GM13977 (cell line): ENCODE data around the gene PYGL.

Experiments
- DNase-seq: peaks from one replicate; pipeline ENCODE4 v3.0.0; 2012; ENCODE audit warnings: low spot score
- in situ Hi-C: fragments of 300-500 bp; cut with MboI; formaldehyde crosslinking; loops from one replicate; pipeline ENCODE4 v1.12.0; 2022; ENCODE audit warnings: low sequenced_read_pairs, low pct_unique_long_range_greater_than_20kb, mixed read lengths, inconsistent platforms; ENCODE audit not compliant: unreplicated experiment
- TF ChIP-seq, protein P1 (sequence below): IDR thresholded peaks from 2 replicates; pipeline ENCODE4 v1.5.1; 2012; ENCODE audit warnings: mild to moderate bottlenecking, control low read depth; ENCODE audit not compliant: insufficient read depth; ENCODE audit errors: extremely low read depth, missing control alignments

Gene PYGL

DNA sequence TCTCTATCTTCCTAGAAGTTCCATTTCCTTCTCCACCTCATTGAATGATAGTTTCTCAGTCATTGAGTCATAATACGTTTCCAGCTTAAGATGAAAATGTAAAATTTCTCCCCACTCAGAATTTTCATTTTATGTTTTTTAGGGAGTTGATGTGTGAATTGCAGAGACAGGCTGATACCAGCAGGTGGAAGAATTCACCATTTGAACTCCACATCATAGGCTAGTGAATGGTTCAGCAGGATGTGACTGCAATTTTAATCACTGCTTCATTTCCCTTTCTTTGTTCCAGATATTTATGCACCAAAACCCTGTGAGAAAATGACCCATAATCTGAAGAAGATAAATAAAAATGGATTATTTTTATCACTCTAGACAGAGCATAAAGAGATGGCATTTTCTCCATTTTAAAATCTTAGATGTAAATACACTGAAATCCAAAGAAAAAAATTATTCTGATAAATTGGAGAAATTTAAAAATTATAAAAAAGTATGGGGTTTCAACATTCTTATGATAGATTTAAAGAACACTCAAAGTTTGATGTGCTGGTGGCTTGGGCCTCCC, 10.6 kb upstream of the PYGL start:
- in situ Hi-C loops, result no loop called here
- TF ChIP-seq, protein P1, sequence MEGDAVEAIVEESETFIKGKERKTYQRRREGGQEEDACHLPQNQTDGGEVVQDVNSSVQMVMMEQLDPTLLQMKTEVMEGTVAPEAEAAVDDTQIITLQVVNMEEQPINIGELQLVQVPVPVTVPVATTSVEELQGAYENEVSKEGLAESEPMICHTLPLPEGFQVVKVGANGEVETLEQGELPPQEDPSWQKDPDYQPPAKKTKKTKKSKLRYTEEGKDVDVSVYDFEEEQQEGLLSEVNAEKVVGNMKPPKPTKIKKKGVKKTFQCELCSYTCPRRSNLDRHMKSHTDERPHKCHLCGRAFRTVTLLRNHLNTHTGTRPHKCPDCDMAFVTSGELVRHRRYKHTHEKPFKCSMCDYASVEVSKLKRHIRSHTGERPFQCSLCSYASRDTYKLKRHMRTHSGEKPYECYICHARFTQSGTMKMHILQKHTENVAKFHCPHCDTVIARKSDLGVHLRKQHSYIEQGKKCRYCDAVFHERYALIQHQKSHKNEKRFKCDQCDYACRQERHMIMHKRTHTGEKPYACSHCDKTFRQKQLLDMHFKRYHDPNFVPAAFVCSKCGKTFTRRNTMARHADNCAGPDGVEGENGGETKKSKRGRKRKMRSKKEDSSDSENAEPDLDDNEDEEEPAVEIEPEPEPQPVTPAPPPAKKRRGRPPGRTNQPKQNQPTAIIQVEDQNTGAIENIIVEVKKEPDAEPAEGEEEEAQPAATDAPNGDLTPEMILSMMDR, result peak; percentile 45
- DNase-seq, result peak; percentile 71

DNA sequence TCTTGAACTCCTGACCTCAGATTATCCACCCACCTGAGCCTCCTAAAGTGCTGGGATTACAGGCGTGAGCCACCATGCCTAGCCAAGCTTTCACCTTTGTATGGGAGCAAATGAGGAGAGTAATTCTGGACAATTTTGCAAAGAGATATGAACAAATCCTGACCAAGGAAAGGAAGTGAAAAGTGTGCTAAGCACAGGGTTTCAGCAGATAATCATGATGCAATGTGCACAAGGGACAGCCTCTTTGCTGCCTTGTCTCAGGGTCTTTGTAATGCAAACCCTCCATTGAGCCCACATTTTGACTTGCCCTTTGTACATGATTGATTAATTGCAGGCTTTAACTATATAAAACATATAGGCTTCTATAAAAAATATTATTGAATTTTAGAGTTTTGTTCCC, 9.2 kb upstream of the PYGL start:
- DNase-seq, result no peak
- TF ChIP-seq, protein P1, result no peak
- in situ Hi-C loops, result no loop called here

DNA sequence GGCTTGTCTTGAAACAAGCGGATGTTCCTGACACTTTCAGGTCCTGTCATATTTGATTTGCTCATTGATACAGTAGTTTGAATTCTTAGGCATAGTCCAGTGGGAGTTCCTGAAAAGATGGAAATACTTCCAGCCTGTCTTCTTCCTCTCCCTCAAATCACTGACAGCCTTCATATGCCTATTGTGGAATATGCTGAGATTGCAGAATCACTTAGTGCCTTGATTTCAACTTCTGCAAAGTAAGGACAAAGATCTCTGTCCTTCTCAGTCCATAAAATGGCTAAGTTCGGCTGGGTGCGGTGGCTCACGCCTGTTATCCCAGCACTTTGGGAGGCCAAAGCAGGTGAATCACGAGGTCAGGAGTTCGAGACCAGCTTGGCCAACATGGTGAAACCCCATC, 6.7 kb upstream of the PYGL start:
- in situ Hi-C loops, result no loop called here
- TF ChIP-seq, protein P1, result no peak
- no peak for DNase-seq

DNA sequence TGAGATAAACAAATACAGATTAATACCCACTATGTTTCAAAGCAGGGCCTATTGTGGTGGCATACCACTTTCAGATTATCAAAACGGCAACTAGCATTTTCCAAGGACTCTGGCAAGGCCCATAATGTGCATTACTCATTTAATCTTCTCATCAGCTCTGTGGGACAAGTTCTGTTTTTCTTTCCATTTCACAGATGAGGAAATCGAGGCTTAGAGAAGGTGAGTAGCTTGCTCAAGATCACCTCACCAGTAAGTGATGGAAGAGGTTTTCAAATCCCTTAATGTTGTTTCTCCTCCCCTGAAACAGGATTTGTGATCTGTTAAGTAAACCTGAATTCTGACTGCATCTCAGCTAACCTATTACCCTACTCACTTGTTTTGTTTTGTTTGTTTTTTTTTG, 3.9 kb upstream of the PYGL start:
- in situ Hi-C loops, result no loop called here
- TF ChIP-seq, protein P1, result no peak
- no peak for DNase-seq

DNA sequence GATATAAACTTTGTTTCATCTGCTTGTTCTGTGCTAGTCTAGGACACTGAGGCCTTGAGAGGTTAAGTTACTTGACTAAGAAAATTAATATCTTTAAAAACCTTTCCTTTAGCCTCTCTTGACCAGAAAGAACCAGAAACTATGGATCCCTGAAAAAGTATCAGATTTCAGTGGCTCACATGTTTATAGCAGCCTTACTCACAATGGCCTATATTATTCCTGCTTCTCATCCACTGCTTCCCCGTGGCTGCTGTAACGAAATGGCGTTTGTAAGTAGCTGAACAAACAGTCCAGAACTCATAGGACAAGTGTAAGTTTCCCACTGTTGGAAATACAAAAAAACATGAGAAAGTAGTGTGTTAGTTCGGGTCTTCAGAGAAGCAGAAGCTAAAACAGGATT, 3.2 kb upstream of the PYGL start:
- TF ChIP-seq, protein P1, result no peak
- no peak for DNase-seq
- in situ Hi-C loops, result no loop called here

DNA sequence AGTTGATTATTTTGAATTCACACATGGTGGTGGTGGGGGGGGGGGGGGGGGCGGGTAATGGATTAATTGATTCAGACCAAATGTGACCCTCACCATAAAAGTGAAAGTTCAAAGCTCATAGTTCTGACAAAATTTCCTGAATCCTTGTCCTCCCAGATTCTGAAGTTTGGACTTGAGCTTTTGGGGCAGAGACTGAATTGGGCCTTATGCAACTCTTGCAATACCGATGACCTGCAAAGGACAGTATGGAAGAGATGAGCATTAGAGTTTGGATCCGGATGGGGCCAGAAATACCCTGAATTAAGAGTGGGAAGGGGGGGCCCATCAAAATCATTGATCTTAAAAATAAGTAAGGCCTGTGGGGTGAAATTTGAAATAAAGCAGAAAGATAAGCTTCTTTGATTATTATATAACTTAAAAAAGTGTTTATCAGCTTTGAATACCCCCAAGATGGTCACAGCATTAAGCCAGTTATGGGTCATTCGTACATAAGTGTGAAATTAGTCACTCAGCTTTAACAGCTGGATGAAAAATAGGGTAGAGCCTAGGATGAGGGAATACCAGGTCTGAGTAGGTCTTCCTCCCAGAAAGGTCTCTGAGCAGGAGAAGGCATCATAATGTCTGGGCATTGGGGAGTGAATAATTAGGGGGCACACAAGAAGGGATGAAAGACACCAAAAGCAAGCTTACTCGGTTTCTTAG, 2.1 kb upstream of the PYGL start:
- no peak for DNase-seq
- in situ Hi-C loops, result no loop called here
- TF ChIP-seq, protein P1, result no peak
